Body of pancreas (tissue), 4 donors: ENCODE measurements around the gene TNNT2.

ENCODE experiments used
- POLR2A ChIP-seq, 3 donors: fragments of 450-650 bp; IDR thresholded peaks; one replicate each; pipeline ENCODE4 v1.6.1; 2016; ENCODE audit warnings: antibody characterized with exemption in 3 of 3, mild to moderate bottlenecking in 2 of 3
- TF ChIP-seq, protein P1 (sequence below), 7 experiments: fragments of 450-650 bp in 4 of 7; fragments of 200-600 bp in 3 of 7; sonication (generic) in 3 of 7; IDR thresholded peaks; one replicate each; pipeline ENCODE4 v1.5.1; 2016 to 2019; ENCODE audit warnings: antibody characterized with exemption in 7 of 7

DNA sequence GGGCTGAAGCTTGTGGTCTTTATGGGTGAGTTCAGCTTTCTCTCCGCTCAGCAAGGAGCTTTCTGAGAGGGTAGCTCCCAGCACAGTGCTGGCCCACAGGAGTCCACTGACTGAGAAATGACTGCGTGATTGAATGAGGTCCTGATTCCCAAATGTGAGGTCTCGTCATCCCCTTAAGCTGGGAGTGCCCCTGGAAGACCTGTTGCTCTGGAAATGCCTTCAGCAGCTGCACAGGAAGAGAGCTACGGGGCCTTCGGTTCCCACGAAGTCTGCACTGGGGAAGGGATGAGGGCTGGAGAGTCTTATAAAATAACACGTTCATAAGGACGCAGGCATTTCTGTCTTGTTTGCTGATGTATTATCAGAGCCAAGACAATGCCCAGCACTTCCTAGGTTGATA, 14.0 kb downstream of the TNNT2 start:
- TF ChIP-seq, protein P1, sequence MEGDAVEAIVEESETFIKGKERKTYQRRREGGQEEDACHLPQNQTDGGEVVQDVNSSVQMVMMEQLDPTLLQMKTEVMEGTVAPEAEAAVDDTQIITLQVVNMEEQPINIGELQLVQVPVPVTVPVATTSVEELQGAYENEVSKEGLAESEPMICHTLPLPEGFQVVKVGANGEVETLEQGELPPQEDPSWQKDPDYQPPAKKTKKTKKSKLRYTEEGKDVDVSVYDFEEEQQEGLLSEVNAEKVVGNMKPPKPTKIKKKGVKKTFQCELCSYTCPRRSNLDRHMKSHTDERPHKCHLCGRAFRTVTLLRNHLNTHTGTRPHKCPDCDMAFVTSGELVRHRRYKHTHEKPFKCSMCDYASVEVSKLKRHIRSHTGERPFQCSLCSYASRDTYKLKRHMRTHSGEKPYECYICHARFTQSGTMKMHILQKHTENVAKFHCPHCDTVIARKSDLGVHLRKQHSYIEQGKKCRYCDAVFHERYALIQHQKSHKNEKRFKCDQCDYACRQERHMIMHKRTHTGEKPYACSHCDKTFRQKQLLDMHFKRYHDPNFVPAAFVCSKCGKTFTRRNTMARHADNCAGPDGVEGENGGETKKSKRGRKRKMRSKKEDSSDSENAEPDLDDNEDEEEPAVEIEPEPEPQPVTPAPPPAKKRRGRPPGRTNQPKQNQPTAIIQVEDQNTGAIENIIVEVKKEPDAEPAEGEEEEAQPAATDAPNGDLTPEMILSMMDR (IDR thresholded peaks at IDR 0.05): no peak
- TF ChIP-seq POLR2A (IDR thresholded peaks at IDR 0.05): no peak
